HEK293 (cell line): ENCODE measurements around the gene NOC2L.

ENCODE experiments used
- BCL11B ChIP-seq: fragments of 450-650 bp; formaldehyde crosslinking; IDR thresholded peaks from 2 replicates; pipeline ENCODE4 v1.5.1; 2016; ENCODE audit warnings: low read depth, missing biosample characterization, missing genetic modification characterization
- FEZF1 ChIP-seq: fragments of 450-650 bp; formaldehyde crosslinking; IDR thresholded peaks from 2 replicates; pipeline ENCODE4 v1.5.1; 2016; ENCODE audit warnings: missing biosample characterization, missing genetic modification characterization
- HOXC10 ChIP-seq: sonication (generic); formaldehyde crosslinking; IDR thresholded peaks from 2 replicates; pipeline ENCODE4 v1.8.1; 2023; ENCODE audit warnings: mild to moderate bottlenecking, missing genetic modification reagents
- IKZF3 ChIP-seq: fragments of 450-650 bp; IDR thresholded peaks from 2 replicates; pipeline ENCODE4 v1.5.0; 2018; ENCODE audit warnings: missing biosample characterization, mild to moderate bottlenecking, missing genetic modification characterization, moderate library complexity
- OVOL3 ChIP-seq: fragments of 450-650 bp; formaldehyde crosslinking; IDR thresholded peaks from 2 replicates; pipeline ENCODE4 v1.5.1; 2016; ENCODE audit warnings: missing biosample characterization, missing genetic modification characterization
- ZNF114 ChIP-seq: fragments of 450-650 bp; formaldehyde crosslinking; IDR thresholded peaks from 2 replicates; pipeline ENCODE4 v1.5.0; 2017; ENCODE audit warnings: missing biosample characterization, missing genetic modification characterization
- ZNF341 ChIP-seq: fragments of 450-650 bp; formaldehyde crosslinking; IDR thresholded peaks from 2 replicates; pipeline ENCODE4; 2016; ENCODE audit warnings: low read depth, missing biosample characterization, missing genetic modification characterization
- ZNF433 ChIP-seq: fragments of 450-650 bp; formaldehyde crosslinking; IDR thresholded peaks from 2 replicates; pipeline ENCODE4 v1.5.1; 2016; ENCODE audit warnings: missing biosample characterization, missing genetic modification characterization, low read depth
- ZNF514 ChIP-seq: fragments of 450-650 bp; formaldehyde crosslinking; IDR thresholded peaks from 2 replicates; pipeline ENCODE4 v1.5.1; 2016; ENCODE audit warnings: missing biosample characterization, missing genetic modification characterization
- ZNF658 ChIP-seq: fragments of 450-650 bp; formaldehyde crosslinking; IDR thresholded peaks from 2 replicates; pipeline ENCODE4; 2016; ENCODE audit warnings: missing biosample characterization, missing genetic modification characterization
- ZNF791 ChIP-seq: fragments of 450-650 bp; formaldehyde crosslinking; IDR thresholded peaks from 2 replicates; pipeline ENCODE4 v1.5.1; 2016; ENCODE audit warnings: missing biosample characterization, missing genetic modification characterization
- ZSCAN23 ChIP-seq: fragments of 450-650 bp; formaldehyde crosslinking; IDR thresholded peaks from 2 replicates; pipeline ENCODE4 v1.5.1; 2016; ENCODE audit warnings: missing biosample characterization, missing genetic modification characterization
- ZSCAN30 ChIP-seq: fragments of 450-650 bp; IDR thresholded peaks from 2 replicates; pipeline ENCODE4 v1.5.1; 2018; ENCODE audit warnings: missing biosample characterization, mild to moderate bottlenecking, missing genetic modification characterization, moderate library complexity
- TF ChIP-seq, protein P1 (sequence below): fragments of 450-650 bp; formaldehyde crosslinking; IDR thresholded peaks from 2 replicates; pipeline ENCODE4 v1.5.1; 2016; ENCODE audit warnings: missing biosample characterization, missing genetic modification characterization
- TF ChIP-seq, protein P2 (sequence below): fragments of 450-650 bp; formaldehyde crosslinking; IDR thresholded peaks from 2 replicates; pipeline ENCODE4 v1.5.1; 2016; ENCODE audit warnings: missing biosample characterization, missing genetic modification characterization, low read depth
- TF ChIP-seq, protein P3 (sequence below): fragments of 450-650 bp; formaldehyde crosslinking; IDR thresholded peaks from 2 replicates; pipeline ENCODE4 v1.5.0; 2017; ENCODE audit warnings: missing biosample characterization, missing genetic modification characterization, borderline replicate concordance
- TF ChIP-seq, protein P4 (sequence below): fragments of 450-650 bp; formaldehyde crosslinking; IDR thresholded peaks from 2 replicates; pipeline ENCODE4 v1.5.1; 2017; ENCODE audit warnings: missing biosample characterization, missing genetic modification characterization
- TF ChIP-seq, protein P5 (sequence below): fragments of 450-650 bp; formaldehyde crosslinking; IDR thresholded peaks from 2 replicates; pipeline ENCODE4 v1.5.1; 2016; ENCODE audit warnings: missing biosample characterization, missing genetic modification characterization
- TF ChIP-seq, protein P6 (sequence below): fragments of 450-650 bp; formaldehyde crosslinking; conservative IDR thresholded peaks from 2 replicates; pipeline ENCODE4 v1.5.1; 2016; ENCODE audit warnings: low read depth, missing biosample characterization, missing genetic modification characterization
- TF ChIP-seq, protein P7 (sequence below): fragments of 450-650 bp; formaldehyde crosslinking; IDR thresholded peaks from 2 replicates; pipeline ENCODE4 v1.5.1; 2016; ENCODE audit warnings: missing biosample characterization, missing genetic modification characterization

NOC2L gene

DNA sequence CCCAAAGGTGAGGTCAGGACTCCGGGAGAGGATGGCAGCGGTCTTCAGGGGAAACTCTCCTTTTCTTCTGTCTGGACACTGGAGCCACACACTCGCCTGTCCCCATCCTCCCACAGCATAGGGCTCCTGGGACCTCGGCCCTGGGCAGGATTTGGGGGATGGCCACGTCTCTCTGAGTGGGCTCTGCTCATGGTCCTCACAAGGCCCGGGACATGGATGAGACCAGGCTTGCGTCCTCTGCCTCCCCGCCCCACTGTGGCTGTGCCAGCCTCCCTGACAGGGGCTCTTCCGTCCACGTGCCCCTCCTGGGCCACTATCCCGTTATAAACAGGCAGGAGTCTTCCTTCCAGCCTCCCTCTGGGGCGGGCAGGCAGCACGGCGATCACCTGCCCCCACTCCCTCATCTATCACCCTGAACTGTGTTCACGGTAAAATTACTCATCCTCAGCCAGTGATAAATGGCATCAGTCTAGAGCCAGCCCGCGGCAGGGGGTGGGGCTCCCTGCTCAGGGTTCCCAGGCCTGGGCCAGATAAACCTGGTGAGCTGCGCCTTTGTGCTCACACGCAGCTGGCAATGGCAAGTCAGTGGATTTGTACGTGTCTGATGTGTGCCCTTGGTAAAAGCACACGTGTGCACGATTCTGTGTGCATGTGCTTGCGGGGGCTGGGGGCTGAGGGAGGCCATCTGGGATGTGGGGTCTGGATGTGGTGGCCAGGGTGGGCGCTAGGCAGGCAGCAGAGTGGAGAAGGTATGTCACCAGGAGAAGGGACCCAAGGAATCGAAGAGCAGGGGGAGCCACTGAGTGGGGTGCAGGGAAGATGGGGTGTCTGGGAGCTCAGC is 48.0 kb downstream of the NOC2L start (continued):
- TF ChIP-seq, protein P1, sequence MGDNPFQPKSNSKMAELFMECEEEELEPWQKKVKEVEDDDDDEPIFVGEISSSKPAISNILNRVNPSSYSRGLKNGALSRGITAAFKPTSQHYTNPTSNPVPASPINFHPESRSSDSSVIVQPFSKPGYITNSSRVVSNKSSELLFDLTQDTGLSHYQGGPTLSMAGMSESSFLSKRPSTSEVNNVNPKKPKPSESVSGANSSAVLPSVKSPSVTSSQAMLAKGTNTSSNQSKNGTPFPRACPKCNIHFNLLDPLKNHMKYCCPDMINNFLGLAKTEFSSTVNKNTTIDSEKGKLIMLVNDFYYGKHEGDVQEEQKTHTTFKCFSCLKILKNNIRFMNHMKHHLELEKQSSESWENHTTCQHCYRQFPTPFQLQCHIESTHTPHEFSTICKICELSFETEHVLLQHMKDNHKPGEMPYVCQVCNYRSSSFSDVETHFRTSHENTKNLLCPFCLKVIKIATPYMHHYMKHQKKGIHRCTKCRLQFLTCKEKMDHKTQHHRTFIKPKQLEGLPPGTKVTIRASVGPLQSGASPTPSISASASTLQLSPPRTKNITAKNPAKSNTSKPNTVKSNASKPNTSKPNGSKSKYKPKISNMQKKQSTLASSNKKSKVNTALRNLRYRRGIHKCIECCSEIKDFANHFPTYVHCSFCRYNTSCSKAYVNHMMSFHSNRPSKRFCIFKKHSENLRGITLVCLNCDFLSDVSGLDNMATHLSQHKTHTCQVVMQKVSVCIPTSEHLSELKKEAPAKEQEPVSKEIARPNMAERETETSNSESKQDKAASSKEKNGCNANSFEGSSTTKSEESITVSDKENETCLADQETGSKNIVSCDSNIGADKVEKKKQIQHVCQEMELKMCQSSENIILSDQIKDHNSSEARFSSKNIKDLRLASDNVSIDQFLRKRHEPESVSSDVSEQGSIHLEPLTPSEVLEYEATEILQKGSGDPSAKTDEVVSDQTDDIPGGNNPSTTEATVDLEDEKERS (tag by site-specific recombination) = no peak
- TF ChIP-seq, protein P2, sequence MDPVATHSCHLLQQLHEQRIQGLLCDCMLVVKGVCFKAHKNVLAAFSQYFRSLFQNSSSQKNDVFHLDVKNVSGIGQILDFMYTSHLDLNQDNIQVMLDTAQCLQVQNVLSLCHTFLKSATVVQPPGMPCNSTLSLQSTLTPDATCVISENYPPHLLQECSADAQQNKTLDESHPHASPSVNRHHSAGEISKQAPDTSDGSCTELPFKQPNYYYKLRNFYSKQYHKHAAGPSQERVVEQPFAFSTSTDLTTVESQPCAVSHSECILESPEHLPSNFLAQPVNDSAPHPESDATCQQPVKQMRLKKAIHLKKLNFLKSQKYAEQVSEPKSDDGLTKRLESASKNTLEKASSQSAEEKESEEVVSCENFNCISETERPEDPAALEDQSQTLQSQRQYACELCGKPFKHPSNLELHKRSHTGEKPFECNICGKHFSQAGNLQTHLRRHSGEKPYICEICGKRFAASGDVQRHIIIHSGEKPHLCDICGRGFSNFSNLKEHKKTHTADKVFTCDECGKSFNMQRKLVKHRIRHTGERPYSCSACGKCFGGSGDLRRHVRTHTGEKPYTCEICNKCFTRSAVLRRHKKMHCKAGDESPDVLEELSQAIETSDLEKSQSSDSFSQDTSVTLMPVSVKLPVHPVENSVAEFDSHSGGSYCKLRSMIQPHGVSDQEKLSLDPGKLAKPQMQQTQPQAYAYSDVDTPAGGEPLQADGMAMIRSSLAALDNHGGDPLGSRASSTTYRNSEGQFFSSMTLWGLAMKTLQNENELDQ (tag by site-specific recombination) = no peak
- TF ChIP-seq ZNF514 (tag by site-specific recombination) = no peak
- TF ChIP-seq ZNF791 (tag by site-specific recombination) = no peak
- no peak for TF ChIP-seq HOXC10 (CRISPR knock-in tag)
- TF ChIP-seq, protein P3, sequence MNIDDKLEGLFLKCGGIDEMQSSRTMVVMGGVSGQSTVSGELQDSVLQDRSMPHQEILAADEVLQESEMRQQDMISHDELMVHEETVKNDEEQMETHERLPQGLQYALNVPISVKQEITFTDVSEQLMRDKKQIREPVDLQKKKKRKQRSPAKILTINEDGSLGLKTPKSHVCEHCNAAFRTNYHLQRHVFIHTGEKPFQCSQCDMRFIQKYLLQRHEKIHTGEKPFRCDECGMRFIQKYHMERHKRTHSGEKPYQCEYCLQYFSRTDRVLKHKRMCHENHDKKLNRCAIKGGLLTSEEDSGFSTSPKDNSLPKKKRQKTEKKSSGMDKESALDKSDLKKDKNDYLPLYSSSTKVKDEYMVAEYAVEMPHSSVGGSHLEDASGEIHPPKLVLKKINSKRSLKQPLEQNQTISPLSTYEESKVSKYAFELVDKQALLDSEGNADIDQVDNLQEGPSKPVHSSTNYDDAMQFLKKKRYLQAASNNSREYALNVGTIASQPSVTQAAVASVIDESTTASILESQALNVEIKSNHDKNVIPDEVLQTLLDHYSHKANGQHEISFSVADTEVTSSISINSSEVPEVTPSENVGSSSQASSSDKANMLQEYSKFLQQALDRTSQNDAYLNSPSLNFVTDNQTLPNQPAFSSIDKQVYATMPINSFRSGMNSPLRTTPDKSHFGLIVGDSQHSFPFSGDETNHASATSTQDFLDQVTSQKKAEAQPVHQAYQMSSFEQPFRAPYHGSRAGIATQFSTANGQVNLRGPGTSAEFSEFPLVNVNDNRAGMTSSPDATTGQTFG (tag by site-specific recombination) = no peak
- no peak for TF ChIP-seq ZNF433 (tag by site-specific recombination)
- TF ChIP-seq ZSCAN23 = no peak
- peak; percentile 70 for TF ChIP-seq IKZF3 (tag by site-specific recombination)
- TF ChIP-seq, protein P4, sequence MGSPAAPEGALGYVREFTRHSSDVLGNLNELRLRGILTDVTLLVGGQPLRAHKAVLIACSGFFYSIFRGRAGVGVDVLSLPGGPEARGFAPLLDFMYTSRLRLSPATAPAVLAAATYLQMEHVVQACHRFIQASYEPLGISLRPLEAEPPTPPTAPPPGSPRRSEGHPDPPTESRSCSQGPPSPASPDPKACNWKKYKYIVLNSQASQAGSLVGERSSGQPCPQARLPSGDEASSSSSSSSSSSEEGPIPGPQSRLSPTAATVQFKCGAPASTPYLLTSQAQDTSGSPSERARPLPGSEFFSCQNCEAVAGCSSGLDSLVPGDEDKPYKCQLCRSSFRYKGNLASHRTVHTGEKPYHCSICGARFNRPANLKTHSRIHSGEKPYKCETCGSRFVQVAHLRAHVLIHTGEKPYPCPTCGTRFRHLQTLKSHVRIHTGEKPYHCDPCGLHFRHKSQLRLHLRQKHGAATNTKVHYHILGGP = no peak
- TF ChIP-seq, protein P5, sequence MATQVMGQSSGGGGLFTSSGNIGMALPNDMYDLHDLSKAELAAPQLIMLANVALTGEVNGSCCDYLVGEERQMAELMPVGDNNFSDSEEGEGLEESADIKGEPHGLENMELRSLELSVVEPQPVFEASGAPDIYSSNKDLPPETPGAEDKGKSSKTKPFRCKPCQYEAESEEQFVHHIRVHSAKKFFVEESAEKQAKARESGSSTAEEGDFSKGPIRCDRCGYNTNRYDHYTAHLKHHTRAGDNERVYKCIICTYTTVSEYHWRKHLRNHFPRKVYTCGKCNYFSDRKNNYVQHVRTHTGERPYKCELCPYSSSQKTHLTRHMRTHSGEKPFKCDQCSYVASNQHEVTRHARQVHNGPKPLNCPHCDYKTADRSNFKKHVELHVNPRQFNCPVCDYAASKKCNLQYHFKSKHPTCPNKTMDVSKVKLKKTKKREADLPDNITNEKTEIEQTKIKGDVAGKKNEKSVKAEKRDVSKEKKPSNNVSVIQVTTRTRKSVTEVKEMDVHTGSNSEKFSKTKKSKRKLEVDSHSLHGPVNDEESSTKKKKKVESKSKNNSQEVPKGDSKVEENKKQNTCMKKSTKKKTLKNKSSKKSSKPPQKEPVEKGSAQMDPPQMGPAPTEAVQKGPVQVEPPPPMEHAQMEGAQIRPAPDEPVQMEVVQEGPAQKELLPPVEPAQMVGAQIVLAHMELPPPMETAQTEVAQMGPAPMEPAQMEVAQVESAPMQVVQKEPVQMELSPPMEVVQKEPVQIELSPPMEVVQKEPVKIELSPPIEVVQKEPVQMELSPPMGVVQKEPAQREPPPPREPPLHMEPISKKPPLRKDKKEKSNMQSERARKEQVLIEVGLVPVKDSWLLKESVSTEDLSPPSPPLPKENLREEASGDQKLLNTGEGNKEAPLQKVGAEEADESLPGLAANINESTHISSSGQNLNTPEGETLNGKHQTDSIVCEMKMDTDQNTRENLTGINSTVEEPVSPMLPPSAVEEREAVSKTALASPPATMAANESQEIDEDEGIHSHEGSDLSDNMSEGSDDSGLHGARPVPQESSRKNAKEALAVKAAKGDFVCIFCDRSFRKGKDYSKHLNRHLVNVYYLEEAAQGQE (tag by site-specific recombination) = no peak
- TF ChIP-seq, protein P6, sequence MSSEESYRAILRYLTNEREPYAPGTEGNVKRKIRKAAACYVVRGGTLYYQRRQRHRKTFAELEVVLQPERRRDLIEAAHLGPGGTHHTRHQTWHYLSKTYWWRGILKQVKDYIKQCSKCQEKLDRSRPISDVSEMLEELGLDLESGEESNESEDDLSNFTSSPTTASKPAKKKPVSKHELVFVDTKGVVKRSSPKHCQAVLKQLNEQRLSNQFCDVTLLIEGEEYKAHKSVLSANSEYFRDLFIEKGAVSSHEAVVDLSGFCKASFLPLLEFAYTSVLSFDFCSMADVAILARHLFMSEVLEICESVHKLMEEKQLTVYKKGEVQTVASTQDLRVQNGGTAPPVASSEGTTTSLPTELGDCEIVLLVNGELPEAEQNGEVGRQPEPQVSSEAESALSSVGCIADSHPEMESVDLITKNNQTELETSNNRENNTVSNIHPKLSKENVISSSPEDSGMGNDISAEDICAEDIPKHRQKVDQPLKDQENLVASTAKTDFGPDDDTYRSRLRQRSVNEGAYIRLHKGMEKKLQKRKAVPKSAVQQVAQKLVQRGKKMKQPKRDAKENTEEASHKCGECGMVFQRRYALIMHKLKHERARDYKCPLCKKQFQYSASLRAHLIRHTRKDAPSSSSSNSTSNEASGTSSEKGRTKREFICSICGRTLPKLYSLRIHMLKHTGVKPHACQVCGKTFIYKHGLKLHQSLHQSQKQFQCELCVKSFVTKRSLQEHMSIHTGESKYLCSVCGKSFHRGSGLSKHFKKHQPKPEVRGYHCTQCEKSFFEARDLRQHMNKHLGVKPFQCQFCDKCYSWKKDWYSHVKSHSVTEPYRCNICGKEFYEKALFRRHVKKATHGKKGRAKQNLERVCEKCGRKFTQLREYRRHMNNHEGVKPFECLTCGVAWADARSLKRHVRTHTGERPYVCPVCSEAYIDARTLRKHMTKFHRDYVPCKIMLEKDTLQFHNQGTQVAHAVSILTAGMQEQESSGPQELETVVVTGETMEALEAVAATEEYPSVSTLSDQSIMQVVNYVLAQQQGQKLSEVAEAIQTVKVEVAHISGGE (tag by site-specific recombination) = no peak
- TF ChIP-seq ZNF114 = no peak
- TF ChIP-seq ZNF658 (tag by site-specific recombination) = no peak
- TF ChIP-seq ZSCAN30 = no peak
- peak; percentile 100 for TF ChIP-seq ZNF341 (tag by site-specific recombination)
- TF ChIP-seq, protein P7, sequence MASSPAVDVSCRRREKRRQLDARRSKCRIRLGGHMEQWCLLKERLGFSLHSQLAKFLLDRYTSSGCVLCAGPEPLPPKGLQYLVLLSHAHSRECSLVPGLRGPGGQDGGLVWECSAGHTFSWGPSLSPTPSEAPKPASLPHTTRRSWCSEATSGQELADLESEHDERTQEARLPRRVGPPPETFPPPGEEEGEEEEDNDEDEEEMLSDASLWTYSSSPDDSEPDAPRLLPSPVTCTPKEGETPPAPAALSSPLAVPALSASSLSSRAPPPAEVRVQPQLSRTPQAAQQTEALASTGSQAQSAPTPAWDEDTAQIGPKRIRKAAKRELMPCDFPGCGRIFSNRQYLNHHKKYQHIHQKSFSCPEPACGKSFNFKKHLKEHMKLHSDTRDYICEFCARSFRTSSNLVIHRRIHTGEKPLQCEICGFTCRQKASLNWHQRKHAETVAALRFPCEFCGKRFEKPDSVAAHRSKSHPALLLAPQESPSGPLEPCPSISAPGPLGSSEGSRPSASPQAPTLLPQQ = peak; percentile 49; the same call in 1 of the 2 replicates
- TF ChIP-seq OVOL3 (tag by site-specific recombination) = peak; percentile 58; the same call in 1 of the 2 replicates
- no peak; the same call in 1 of the 2 replicates for TF ChIP-seq FEZF1 (tag by site-specific recombination)
- no peak for TF ChIP-seq BCL11B (tag by site-specific recombination)
